GM10847 (cell line): ENCODE measurements around the gene ANKRD13D.

Experiments
- POLR2A ChIP-seq: IDR thresholded peaks from 2 replicates; pipeline ENCODE4 v1.6.1; 2011; ENCODE audit not compliant: insufficient read length; ENCODE audit errors: extremely low read depth

The ANKRD13D gene

DNA sequence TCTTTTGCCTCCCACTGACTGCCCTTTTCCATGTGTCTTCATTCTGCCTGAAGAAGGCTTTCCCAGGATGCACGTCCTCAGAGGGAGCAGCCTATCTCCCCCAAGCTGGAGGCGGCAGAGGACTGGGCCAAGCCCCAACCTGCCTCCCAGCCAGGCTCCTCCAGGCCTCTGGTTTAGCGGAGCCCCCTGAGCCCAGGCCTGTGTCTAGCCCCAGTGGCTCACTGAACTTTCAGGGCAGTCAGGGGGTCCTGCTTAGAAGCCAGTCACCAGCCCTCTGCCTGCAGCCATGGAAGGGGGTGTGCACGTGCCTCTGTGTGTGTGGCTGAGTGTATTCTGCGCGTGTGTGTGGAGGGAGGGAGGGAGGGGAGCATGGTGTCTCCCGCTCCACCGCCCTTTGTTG lies 33.2 kb upstream of the ANKRD13D start:
- TF ChIP-seq POLR2A = no peak

DNA sequence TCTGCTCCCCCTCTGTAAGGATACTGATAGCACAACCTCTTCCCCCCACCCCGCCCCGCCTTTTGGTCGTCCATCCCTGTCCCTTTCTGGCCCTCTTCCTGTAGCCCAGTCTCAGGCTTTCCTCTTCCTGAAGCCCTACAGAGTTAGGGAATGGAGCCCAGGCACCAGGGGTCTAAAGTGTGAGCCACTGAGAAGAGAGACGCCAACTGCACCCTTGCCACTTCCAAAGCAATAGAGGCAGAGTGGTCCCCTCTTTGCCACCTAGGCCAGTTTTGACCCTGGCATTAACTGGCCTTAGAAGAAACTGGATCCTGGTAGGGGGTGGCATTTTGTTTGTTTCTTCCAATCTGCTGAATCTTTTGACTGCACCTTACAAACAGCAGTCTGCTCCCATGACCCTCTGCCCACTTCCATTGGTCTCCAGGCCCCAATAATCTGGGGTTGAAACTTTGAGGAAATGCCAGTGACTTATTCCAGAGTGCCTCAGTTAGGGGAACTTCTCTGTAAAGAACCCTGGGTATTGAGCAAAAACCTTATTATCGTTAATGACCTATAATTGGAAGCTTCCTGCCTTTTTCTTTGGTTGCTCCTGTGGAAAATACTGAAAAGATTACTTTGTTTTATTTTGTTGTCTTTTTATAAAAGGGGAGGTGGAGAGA lies 32.5 kb upstream of the ANKRD13D start:
- TF ChIP-seq POLR2A = no peak

DNA sequence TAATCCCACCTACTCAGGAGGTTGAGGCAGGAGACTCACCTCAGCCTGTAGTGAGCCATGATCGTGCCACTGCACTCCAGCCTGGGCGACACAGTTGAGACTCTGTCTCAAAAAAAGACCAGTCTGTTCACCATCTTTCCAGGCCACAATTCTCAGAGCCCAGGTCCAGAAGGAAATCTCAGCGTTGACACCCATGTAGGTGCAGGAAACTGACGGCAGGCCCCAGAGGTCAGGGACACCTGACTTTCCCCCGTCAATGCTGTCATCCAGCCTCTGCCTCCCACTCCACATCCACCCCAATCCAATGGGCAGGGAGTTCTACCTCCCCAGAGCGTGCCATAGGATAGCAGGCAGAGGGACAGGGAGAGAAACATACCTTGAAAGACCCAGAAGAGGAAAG lies 28.7 kb upstream of the ANKRD13D start:
- TF ChIP-seq POLR2A = no peak

DNA sequence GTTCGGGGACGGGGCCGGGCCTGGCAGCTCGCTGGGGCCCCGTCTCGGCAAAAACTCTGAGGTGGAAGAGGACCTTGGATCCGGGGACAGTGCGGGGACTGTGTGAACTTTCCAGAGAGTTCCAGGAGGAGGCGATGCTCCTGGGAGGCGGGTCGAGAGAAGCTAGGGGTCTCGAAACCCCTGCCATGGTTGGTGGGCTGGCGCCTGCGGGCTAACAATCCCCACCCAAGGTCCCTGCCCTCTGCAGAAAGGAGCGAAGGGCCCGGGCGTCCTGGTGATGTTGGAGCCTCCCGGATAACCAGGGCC lies 27.5 kb upstream of the ANKRD13D start:
- no peak for TF ChIP-seq POLR2A

DNA sequence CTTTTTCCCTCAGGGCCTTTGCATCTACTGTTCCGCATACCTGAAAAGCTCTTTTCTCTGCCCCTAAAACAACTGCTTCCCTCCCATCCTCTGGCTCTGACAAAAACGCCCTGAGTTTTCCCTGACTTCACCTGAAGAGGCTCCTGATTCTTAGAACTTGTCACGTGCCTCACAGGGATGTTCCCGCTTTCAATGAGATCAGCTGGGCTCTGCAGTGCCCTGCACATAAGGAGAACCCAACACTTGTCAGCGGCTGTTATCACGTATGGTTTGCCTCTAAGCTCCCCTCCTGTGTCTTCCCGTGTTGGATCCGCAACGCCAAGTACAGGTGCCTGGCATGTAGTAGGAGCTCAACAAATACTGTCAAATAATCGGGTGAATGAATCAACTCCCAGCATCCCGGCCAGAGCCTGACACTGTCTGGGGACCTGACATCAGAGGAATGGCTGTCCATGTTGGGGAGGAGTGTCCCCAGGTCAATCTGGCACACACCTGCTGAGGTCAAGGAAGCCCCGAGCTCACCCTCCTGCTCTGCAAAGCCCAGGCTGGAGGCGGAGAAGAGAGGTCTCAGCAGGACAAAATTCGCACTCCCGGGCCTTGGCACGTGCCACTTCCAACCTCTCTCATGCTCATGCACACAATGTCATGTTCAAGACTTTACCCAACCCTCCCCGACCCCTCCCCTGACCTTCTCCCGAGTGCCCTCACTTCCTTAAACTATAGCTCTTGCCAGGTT lies 27.0 kb upstream of the ANKRD13D start:
- TF ChIP-seq POLR2A = no peak

DNA sequence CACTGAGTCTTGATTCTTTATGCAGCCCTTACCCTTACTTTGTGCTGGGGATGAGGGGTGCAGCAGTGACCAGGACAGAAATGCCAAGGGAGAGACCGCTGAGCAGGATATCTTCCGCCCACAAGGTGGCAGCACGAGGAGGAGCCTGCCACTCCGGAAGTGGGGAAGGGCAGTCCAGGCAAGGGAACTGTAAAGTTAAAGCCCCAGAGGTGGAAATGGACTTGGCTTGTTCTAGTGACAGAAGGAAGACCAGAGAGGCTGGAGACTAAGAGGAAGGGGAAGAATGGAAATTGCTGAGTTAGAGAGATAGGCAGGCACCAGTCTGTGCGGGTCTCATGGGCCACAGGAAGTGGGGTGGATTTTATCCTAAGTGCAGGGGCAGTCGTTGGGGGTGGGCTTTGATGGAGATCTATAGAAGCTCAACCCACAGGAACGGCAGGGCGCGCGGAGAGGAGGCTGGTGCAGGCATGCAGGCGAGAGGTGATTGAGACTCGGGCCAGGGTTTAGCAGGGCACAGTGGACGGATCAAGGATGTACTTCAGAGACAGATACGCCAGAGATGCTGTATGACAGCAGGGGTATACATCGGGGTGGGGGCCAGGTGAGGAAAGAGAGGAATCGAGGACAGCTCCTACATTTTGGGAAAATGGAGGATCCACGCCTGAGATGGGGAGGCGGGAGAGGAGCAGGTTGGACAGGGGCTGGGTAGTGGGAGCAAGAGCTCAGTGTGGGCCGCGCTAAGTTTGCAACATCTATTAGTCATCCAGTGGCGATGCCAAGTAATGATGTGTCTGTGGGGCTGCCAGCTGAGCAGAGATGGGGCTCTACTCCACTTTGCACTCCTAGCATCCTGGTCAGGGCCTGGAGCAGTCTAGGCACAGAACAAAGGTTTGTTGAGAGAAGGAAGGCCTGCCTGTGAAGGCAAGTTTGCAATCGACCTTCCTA lies 26.1 kb upstream of the ANKRD13D start:
- no peak for TF ChIP-seq POLR2A

DNA sequence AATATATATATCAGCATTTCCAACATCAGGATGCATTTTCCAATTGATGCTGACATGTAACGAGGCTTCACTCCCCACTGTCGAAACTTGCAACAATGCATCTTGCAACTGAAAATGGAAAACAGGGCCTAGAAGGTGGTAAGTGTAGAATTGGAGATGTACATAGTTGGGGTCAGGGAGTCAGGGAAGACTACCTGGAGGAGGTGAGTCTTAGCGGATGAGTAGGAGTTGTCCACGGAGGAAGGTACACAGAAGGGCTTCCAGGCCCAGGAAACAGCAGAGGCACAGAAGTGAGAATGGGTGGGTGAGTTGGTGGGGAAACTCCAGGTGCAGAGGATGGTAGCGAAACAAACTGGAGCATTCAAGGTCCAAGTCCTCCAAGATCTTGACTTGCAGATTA lies 24.8 kb upstream of the ANKRD13D start:
- no peak for TF ChIP-seq POLR2A

DNA sequence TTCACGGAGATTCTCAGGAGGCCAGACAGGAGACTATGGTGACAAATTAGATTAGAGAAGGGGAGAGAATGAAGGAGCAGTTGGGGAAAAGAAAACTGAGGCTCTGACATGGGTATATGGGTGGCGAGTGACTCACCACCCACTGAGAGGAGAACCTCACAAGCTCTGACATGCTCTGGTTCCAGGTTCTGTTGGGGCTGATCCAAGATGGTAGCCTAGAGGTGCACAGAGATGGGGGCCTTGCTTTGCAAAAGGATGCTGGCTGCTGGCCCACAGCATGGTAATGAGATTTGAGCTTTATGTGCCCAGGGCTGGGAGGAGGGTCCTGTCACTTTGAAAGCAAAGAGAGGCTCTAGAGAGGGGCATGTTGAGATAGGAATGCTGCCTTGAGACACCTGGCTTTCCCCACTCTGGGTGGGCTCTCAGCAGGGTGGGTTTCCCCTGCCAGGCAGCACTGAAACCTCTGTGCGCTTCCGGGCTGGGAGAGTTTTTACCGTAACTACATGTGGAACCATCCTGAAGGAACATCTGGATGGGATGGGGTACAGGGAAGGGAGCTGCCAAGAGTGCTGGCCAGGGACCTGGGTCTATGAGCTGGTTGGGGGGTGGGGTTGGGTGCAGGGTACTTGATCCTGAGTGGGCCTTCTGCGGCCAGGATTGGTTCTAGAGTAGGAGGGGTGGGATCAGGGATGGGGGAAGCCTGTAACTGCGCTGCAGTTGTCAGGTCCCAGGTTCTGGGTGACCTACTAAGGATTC lies 24.0 kb upstream of the ANKRD13D start:
- no peak for TF ChIP-seq POLR2A

DNA sequence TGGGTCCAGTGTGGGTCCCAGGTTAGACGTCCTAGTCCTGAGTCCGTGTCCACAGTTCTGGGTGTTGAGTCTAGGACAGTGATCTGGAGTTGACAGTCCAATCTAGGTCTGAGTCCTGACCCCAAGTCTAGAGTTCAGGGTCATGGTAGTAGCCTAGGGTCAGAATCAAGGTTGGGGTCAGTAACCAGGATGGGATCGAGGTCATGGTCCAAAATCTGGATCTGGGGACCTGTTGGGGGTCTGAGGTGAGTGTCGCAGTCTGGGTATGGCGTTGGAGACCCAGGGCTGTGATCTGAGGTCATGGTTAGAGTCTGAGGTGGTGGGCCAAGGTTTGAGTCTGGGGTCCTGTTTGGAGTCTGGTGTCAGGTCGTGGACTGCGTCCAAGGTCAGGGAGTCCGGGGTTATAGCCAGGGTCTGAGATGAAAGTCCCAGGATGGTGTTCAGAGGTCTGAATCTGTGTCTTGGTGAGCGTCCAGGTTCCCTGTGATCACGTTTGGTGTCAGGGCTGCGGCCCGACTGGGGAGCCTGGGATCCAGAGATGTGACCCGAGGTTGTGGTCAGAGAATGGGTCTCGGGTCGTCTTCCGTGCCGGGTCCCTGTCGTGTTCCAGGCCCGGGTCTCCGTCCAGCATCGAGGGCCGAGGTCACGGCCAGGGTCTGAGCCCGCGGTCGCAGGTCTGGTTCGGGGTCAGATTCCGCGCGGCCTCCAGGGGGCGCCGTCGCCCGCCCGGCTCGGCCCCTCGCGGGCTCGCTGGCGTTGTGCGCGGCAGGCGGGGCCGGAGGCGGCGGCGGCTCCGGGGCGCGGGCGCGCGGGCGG lies 23.3 kb upstream of the ANKRD13D start:
- no peak for TF ChIP-seq POLR2A

DNA sequence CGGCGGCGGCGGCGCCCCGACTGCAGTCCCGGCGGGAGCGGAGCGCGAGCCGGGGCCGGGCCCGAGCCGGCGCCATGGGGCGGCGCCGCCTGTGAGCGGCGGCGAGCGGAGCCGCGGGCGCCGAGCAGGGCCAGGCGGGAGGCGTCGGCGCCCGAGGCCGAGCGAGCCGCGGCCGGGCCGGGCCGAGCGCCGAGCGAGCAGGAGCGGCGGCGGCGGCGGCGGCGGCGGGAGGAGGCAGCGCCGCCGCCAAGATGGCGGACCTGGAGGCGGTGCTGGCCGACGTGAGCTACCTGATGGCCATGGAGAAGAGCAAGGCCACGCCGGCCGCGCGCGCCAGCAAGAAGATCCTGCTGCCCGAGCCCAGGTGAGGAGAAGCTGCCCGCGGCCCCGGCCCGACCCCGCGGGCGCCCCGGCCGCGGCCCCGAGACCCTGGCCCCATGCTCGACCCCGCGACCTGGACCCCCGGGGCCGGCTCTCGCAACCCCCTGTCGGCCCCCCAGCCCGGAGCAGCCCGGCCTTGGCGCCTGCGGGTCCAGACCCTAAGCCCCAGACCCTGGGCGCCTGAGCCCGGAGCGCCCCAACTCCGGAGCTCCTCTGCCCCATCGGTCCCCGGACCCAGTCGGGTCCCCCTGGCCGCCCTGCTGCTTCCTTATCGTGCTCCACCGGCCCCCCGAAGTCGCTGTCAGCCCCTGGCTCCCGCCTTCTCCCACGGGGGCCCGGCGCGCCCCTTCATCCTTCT lies 22.5 kb upstream of the ANKRD13D start, which contains the start of gene GRK2:
Gene GRK2, plus strand, starts transcription at position 25 of the 739 bp plus-strand sequence. Its CDS starts 227 bp downstream, at position 252.
- peak; percentile 47 for TF ChIP-seq POLR2A

DNA sequence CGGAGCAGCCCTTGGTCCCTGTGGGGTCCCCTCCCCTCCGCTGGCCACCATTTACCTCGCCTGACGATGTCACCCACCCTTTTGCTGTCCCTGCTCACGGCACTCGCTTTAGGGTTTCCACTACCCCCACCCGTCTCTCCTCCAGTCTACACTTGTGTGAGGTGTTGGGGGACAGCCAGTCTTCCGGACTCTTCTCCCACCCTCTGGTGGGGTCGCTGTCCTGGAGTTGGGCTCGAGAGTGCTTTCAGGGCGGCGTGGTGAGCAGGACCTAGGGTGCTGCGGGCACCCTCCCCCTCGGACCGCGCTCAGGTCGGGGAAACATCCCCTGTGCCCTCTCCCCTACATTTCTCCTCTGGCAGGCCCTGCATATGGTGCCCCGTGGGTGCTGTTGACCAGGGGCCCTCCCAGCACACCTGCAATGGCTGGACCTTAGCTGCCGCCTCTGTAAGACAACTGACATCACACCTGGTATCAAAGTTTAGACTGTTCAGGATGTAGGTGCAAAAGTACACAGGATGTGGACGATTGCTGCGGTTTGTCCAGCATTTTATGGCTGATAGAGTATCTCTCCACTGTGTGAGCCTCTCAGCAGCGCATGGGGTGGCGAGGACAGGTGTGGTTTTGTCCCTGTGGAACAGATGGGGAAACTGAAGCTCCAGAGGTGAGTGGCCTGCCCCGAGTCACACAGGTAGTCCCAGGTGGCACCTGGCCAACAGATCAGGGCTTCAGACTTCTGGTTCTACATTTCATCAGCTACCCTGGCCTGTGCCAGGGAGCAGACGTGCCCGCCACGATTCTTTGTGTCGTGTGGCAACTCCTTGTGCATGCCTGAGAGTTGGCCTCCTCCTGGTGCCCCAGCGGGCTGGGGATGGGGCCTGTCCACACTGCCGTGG lies 21.7 kb upstream of the ANKRD13D start:
- TF ChIP-seq POLR2A = peak; percentile 15

DNA sequence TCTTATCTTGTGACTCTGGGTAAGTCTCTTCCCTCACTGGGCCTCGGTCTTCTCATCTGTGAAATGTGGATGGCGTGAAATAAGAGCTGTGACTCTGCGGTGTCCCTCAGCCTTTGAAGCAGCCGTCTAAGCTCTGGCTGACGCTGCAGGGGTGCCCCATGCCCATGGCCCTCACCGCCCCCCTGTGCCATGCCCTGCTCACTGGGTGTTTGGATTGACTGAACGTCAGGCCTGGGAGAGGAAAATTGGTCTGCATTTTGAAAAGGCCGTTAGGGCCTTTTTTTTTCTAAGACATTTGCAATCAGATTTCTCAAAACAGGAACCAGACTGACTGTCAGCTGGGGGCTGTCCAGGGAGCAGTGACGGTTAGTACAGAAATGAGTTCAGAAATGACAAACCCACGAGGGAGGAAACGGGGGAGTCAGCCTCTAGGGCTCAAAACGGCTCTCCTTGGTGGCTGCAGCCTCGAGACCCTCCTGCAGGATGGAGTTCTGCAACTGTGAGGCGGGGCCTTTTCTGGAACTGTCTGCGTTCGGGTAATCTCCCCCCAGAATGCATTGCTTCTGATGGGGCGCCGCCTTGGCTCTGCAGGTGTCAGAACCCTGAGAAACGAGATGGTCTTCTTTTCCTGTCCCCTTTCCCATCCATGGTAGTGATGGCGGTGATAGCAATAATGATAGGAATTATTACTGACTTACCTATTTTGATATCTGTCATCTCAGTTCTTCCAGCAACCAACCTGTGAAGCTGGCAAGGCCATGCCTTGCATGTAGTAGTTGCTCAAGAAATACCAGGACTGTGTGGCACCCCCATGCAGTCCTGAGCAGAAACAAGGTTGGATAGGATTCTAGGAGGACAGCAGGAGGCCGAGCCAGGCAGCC lies 20.8 kb upstream of the ANKRD13D start:
- TF ChIP-seq POLR2A = no peak

DNA sequence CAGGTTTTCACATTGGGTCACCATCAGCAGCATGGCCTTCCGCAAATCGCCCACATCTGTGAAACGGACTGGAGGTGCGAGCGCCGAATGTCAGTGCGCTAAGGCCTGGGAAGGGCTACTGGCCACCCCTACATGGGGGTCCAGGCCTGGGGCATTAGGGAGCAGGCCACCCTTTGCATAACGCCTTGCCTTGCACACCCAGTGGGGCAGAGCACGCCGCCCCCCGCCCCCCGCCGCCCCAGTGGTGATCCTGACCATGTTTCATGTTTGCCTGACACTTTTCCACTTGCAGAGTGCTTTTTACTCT lies 20.2 kb upstream of the ANKRD13D start:
- no peak for TF ChIP-seq POLR2A
